GM20000 (cell line): ENCODE data around the gene EBF3.

Source experiments
- DNase-seq: peaks from one replicate; pipeline ENCODE4 v3.0.0; 2012; ENCODE audit warnings: low spot score
- CTCF ChIP-seq: IDR thresholded peaks from 2 replicates; pipeline ENCODE4 v1.5.1; 2012; ENCODE audit warnings: mild to moderate bottlenecking, control low read depth; ENCODE audit errors: extremely low read depth, missing control alignments

EBF3 gene

GRCh38 chr10:129796710-129797420, 167.2 kb downstream of the EBF3 start:
- no peak for TF ChIP-seq CTCF
- no peak for DNase-seq

DNA sequence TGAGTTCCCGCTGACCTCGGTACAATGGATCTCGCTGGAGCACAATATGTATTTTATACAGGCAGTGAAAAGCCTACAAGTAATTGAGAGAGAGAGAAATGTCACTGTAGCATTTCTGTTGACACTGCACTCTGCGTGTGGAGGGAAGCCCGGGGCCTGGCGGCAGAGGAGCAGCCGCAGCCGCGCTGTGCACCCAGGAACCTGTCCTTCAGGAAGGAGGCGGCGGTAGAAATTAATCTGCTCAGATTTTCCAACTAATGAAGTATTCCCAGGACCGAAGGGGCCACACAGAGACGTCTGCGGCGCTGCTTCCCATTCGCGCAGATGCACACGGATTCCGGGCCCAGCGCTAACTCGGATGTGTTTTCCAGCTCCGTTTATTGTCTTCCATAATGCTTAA, 170.1 kb downstream of the EBF3 start:
- no peak for DNase-seq
- TF ChIP-seq CTCF = no peak

GRCh38 chr10:129793479-129793878, 170.6 kb downstream of the EBF3 start:
- TF ChIP-seq CTCF = no peak
- DNase-seq = no peak

- no peak for DNase-seq
- no peak for TF ChIP-seq CTCF
Measured at GRCh38 chr10:129792864-129793263, 171.2 kb downstream of the EBF3 start.

GRCh38 chr10:129792141-129792540, 171.9 kb downstream of the EBF3 start:
- DNase-seq = no peak
- no peak for TF ChIP-seq CTCF

DNA sequence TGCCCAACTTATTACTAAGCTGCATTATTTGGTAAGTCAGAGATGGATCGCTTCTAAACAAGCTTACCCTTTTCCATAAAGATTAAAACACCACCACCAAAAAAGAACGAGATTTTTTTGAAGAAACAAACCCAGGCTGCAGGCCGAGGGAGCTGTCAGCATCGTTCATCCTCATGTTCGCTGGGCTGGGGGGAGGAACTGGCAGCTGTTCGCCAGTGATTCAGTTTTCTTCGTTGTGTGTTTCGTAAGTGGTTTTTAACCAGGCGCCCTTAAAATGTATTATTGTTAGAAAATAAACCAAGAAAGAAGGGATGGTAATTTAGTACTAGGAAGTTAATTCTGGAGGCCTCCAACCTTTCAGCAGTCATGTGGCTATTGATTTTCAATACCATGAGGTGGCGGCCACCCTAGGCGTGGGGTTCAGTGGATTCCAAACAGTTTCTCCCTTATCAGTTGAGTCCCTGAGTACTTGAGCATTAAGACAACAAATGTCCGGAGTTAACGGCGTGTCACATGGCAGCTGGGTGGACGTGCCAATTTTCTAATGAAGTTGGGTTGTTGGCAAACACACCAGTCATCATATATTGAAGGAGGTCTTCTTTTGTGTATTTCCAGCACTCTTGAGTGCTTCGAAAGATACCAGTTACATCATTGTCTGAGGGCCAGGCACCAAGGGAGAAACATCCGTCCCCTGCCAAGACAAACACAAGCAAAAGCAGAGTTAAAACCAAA, 173.2 kb downstream of the EBF3 start:
- DNase-seq = no peak
- TF ChIP-seq CTCF = no peak

DNA sequence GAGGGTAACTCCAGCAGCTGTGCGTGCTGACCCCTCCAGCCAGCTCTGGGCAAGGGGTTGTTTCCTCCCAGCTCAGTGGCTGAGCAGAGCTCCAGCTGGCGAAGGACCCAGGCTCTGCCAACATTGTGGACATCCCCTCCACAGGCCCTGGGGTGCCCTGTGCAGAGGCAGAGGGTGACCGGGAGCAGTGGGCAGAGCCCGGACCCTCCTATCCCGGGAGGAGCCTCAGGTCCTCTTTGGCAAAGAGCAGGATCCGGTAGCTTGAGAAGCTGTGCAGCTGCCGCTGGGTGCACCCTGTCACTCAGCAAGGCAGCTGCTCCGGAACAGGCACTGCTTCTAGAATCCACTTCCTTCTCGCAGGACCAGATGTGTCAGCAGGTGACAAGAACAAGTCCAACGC, 175.9 kb downstream of the EBF3 start:
- DNase-seq = no peak
- no peak for TF ChIP-seq CTCF
